ENCODE results near the gene GABRA1.

GABRA1 gene

GRCh38 chr5:161863811-161864210, 15.9 kb downstream of the GABRA1 start:
- H2AFZ ChIP-seq (ENCODE audit: low read length): no peak overlapping the region
- H3F3A ChIP-seq (ENCODE audit: insufficient read depth, low read length): no peaks in the 10 kb centered on the region
- no peaks in the 10 kb centered on the region for H3K27me3 ChIP-seq (ENCODE audit: insufficient read depth, low read length)
- H3K9me2 ChIP-seq (ENCODE audit: low read depth, low read length): no peaks in the 10 kb centered on the region
- no peaks in the 10 kb centered on the region for H3K79me2 ChIP-seq (ENCODE audit: insufficient read depth, low read length)
- no peaks in the 10 kb centered on the region for H3K4me1 ChIP-seq (ENCODE audit: insufficient read depth, low read length, severe bottlenecking)
- no peaks in the 10 kb centered on the region for H3K36me3 ChIP-seq (ENCODE audit: insufficient read depth, low read length)
- H3K9ac ChIP-seq (ENCODE audit: low read length): no peak overlapping the region
- H4K20me1 ChIP-seq (ENCODE audit: insufficient read depth, low read length): no peaks in the 10 kb centered on the region
- H3K4me3 ChIP-seq (ENCODE audit: low read depth, low read length, poor library complexity, severe bottlenecking): no peak overlapping the region
- H3K4me2 ChIP-seq (ENCODE audit: low read length): no peak overlapping the region
- H3K9me3 ChIP-seq (ENCODE audit: low read length): no peaks in the 10 kb centered on the region
- H3K27ac ChIP-seq (ENCODE audit: low read depth, low read length, poor library complexity, severe bottlenecking): no peak overlapping the region
- TF ChIP-seq CTCF (IDR thresholded peaks at IDR 0.05; ENCODE audit: low read length): no peak
- no peak for TF ChIP-seq EZH2 (IDR thresholded peaks at IDR 0.05; ENCODE audit: borderline replicate concordance, low read length)

- Histone ChIP-seq H3K36me3 (ENCODE audit: insufficient read depth, low read length) (no peaks in the 10 kb centered on the region), H3K27me3 (ENCODE audit: insufficient read depth, low read length) (no peaks in the 10 kb centered on the region), H3K9me3 (ENCODE audit: low read length) (no peaks in the 10 kb centered on the region), H3K9ac (ENCODE audit: low read length) (no peak overlapping the region), H3K79me2 (ENCODE audit: insufficient read depth, low read length) (no peaks in the 10 kb centered on the region), H3K27ac (ENCODE audit: low read depth, low read length, poor library complexity, severe bottlenecking) (no peak overlapping the region), H3K9me2 (ENCODE audit: low read depth, low read length) (no peaks in the 10 kb centered on the region), H4K20me1 (ENCODE audit: insufficient read depth, low read length) (no peaks in the 10 kb centered on the region), H2AFZ (ENCODE audit: low read length) (no peak overlapping the region), H3F3A (ENCODE audit: insufficient read depth, low read length) (no peaks in the 10 kb centered on the region), H3K4me2 (ENCODE audit: low read length) (no peak overlapping the region), H3K4me3 (ENCODE audit: low read depth, low read length, poor library complexity, severe bottlenecking) (no peak overlapping the region), H3K4me1 (ENCODE audit: insufficient read depth, low read length, severe bottlenecking) (no peaks in the 10 kb centered on the region)
- TF ChIP-seq CTCF (IDR thresholded peaks at IDR 0.05; ENCODE audit: low read length): no peak
- TF ChIP-seq EZH2 (IDR thresholded peaks at IDR 0.05; ENCODE audit: borderline replicate concordance, low read length): no peak
Measured at GRCh38 chr5:161865510-161865909, 17.6 kb downstream of the GABRA1 start.

GRCh38 chr5:161889971-161890370, 42.1 kb downstream of the GABRA1 start:
- Histone ChIP-seq H4K20me1 (ENCODE audit: insufficient read depth, low read length) (no peaks in the 10 kb centered on the region), H2AFZ (ENCODE audit: low read length) (no peak overlapping the region), H3K9me3 (ENCODE audit: low read length) (no peaks in the 10 kb centered on the region), H3K4me1 (ENCODE audit: insufficient read depth, low read length, severe bottlenecking) (no peaks in the 10 kb centered on the region), H3K4me3 (ENCODE audit: low read depth, low read length, poor library complexity, severe bottlenecking) (no peak overlapping the region), H3K79me2 (ENCODE audit: insufficient read depth, low read length) (no peaks in the 10 kb centered on the region), H3K27ac (ENCODE audit: low read depth, low read length, poor library complexity, severe bottlenecking) (no peak overlapping the region), H3K9me2 (ENCODE audit: low read depth, low read length) (no peaks in the 10 kb centered on the region), H3K36me3 (ENCODE audit: insufficient read depth, low read length) (no peaks in the 10 kb centered on the region), H3K9ac (ENCODE audit: low read length) (no peak overlapping the region), H3K27me3 (ENCODE audit: insufficient read depth, low read length) (no peaks in the 10 kb centered on the region), H3K4me2 (ENCODE audit: low read length) (no peak overlapping the region), H3F3A (ENCODE audit: insufficient read depth, low read length) (no peaks in the 10 kb centered on the region)
- no peak for TF ChIP-seq EZH2 (IDR thresholded peaks at IDR 0.05; ENCODE audit: borderline replicate concordance, low read length)
- TF ChIP-seq CTCF (IDR thresholded peaks at IDR 0.05; ENCODE audit: low read length): no peak

Data from OCI-LY1 (cell line).